ES-I3 (cell line): ENCODE measurements around the gene CSNK2A2.

Experiments used
- H3K36me3 ChIP-seq: 2 replicates; pipeline ENCODE4 v1.6.1; 2013; ENCODE audit warnings: mild to moderate bottlenecking, low read length, control low read depth, moderate library complexity; ENCODE audit not compliant: insufficient read depth
- H3K4me1 ChIP-seq: 2 replicates; pipeline ENCODE4 v1.6.1; 2013; ENCODE audit warnings: mild to moderate bottlenecking, control low read depth, low read length; ENCODE audit not compliant: insufficient read depth
- H3K9ac ChIP-seq: 2 replicates; pipeline ENCODE4 v1.6.1; 2013; ENCODE audit warnings: low read depth, mild to moderate bottlenecking, low read length, moderate library complexity
- H3K9me3 ChIP-seq: 2 replicates; pipeline ENCODE4 v1.6.1; 2013; ENCODE audit warnings: mild to moderate bottlenecking, low read length, moderate library complexity; ENCODE audit not compliant: control insufficient read depth, insufficient read depth

CSNK2A2 gene

DNA sequence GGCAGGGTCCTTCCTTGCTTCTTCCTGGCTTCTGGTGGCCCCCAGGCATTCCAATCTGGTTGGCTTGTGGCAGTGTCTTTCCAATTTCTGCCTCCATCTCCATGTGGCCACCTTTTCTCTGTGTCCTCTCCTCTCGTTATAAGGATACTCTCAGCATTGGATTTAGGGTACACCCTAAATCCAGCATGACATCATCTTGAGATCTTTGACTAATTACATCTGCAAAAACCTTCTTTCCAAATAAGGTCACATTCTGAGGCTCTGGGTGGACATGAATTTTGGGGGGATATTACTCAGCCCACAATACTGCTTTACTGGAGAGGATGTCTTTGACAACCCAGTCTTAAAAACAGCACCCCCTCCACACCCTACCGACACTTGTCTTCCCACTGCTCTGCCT lies 49.8 kb downstream of the CSNK2A2 start:
- Histone ChIP-seq H3K36me3 (no peaks in the 10 kb centered on the region), H3K9ac (no peak overlapping the region), H3K4me1 (no peaks in the 10 kb centered on the region), H3K9me3 (no peaks in the 10 kb centered on the region)

- Histone ChIP-seq H3K36me3 (no peaks in the 10 kb centered on the region), H3K9me3 (no peaks in the 10 kb centered on the region; the same call in 1 of the 2 replicates), H3K4me1 (no peaks in the 10 kb centered on the region), H3K9ac (no peak overlapping the region)
These were observed 59.1 kb downstream of the CSNK2A2 start for GRCh38 chr16:58138852-58139251.

- no peaks in the 10 kb centered on the region for H3K4me1 ChIP-seq
- H3K9me3 ChIP-seq = no peaks in the 10 kb centered on the region; the same call in 1 of the 2 replicates
- H3K9ac ChIP-seq = no peak overlapping the region
- H3K36me3 ChIP-seq = no peaks in the 10 kb centered on the region
These were observed 60.3 kb downstream of the CSNK2A2 start for GRCh38 chr16:58137581-58137980.

DNA sequence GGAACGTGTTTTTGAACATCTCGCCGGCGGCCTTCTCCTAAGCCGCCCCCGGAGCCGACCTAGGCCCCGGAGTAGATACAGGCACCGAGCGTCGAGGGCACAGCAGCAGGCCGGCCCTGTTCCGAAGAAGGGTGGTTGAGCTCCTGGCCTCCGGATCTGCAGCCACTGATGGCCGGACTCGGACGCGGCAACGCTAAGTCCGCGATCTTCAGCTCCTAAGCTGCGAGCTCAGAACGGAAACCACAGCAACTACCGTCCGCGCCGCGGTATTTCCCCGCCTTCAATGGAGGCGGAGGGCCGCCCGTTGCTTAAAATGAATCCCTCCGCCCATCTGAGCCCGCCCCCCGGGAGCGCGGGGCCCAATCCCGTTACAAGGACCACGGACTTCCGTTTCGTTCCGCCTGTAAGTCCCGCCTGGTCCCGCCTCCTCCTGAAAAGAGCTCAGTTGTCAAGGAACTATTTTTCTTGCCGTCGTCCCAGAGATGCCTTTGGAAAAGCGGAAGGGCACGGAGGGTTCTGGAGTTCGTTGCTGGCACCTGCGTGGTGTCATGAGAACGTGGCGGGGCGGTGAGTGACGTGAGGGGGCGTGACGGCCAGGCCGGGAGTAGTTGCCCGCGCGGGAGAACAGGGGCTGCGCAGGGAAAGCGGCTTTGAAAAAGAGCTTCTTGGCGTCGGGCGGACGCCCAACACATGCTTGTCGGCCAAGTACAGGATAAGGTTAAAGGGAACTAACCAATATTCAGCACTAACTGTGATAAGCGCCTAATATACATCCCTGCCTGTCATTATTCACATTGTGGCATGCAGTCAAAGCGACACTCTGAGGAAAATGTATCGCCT lies 68.6 kb downstream of the CSNK2A2 start, which contains the start of gene CFAP20:
TSS of gene CFAP20 (minus strand) at position 285 of the 840 bp plus-strand sequence. CDS start at position 19, 266 bp downstream.
- Histone ChIP-seq H3K9ac (peak within 1 kb of the TSS; percentile 82), H3K9me3 (no peaks in the 10 kb centered on the region), H3K36me3 (no peaks in the 10 kb centered on the region), H3K4me1 (peaks cover 4% of the 10 kb centered on the region)

GRCh38 chr16:58128711-58129096 lies 69.2 kb downstream of the CSNK2A2 start:
- Histone ChIP-seq H3K4me1 (peaks cover 4% of the 10 kb centered on the region), H3K9ac (peak overlapping the region; percentile 82), H3K36me3 (no peaks in the 10 kb centered on the region)

DNA sequence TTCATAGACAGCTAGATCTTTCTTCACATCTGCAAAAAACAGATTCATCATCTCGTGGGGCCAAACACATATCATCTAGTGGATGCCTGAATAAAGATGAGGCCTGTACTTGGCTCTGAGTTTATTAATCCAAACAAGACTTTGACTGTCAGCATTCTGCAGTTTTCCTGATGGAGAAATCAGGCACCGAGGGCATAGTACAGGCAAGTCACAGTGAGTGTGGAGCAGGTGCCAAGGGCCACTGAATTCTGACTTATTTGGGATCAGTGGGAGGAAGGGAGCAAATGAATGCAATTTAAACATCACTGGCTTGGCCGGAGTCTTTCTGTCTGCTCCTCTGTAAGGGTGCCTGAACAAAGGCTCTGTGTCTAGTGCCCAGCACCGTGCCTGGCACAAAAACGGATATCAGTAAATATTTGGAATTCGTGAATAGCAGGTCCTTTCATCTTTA lies 69.7 kb downstream of the CSNK2A2 start:
- peaks cover 4% of the 10 kb centered on the region for H3K4me1 ChIP-seq
- peak overlapping the region; percentile 82 for H3K9ac ChIP-seq
- H3K9me3 ChIP-seq = no peaks in the 10 kb centered on the region

More at GRCh38 chr16:58128711-58129096, 69.2 kb downstream of the CSNK2A2 start:
- no peaks in the 10 kb centered on the region for H3K9me3 ChIP-seq

GRCh38 chr16:58127634-58128033 lies 70.3 kb downstream of the CSNK2A2 start:
- Histone ChIP-seq H3K9me3 (no peaks in the 10 kb centered on the region), H3K4me1 (peaks cover 4% of the 10 kb centered on the region), H3K36me3 (no peaks in the 10 kb centered on the region), H3K9ac (peak overlapping the region; percentile 82; the same call in 1 of the 2 replicates)

More for the DNA sequence above, 69.7 kb downstream of the CSNK2A2 start:
- H3K36me3 ChIP-seq = no peaks in the 10 kb centered on the region

- Histone ChIP-seq H3K36me3 (no peaks in the 10 kb centered on the region), H3K4me1 (peaks cover 4% of the 10 kb centered on the region), H3K9me3 (no peaks in the 10 kb centered on the region), H3K9ac (no peak overlapping the region)
These were observed 70.8 kb downstream of the CSNK2A2 start for GRCh38 chr16:58127033-58127556.

- no peak overlapping the region for H3K9ac ChIP-seq
- peaks cover 7% of the 10 kb centered on the region for H3K4me1 ChIP-seq
- no peaks in the 10 kb centered on the region for H3K9me3 ChIP-seq
- no peaks in the 10 kb centered on the region for H3K36me3 ChIP-seq
These were observed 71.4 kb downstream of the CSNK2A2 start for GRCh38 chr16:58126451-58126961.

DNA sequence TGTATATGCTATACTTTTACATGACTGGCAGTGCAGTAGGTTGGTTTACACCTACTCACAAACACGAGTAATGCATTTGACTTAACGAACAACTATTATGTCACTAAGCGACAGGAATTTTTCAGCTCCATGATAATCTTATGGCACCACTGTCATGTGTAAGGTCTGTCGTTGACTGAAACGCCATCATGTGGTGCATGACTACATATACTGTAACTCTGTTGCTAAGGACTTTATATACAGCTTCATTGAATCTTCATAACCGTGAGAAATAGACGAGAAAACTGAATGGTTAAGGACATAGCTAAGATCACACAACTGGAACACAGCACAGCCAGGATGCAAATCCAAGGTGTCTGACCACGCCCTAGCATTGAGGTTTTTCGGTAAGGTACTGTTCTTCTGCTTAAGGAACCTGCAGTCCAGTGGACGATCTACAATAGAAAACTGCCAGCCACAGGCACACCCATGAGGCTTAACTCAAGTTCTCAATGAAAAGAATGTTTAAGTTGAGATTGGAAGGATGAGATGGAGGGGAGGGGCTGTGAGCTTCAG lies 72.0 kb downstream of the CSNK2A2 start:
- no peak overlapping the region for H3K9ac ChIP-seq
- peaks cover 11% of the 10 kb centered on the region for H3K4me1 ChIP-seq
- H3K9me3 ChIP-seq = no peaks in the 10 kb centered on the region
- H3K36me3 ChIP-seq = no peaks in the 10 kb centered on the region

DNA sequence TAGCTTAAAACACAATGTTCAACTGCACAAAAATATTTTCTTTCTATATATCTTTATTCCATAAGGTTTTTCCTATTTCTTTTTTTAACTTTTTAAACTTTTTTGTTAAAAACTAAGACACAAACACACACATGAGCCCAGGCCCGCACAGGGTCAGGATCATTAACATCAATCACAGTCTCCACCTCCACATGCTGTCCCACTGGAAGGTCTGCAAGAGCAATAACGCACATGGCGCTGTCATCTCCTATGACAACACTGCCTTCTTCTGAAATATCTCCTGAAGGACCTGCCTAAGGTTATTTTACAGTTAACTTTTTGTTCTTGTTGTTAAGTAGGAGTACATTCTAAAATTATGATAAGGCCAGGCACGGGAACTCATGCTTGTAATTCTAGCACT lies 72.9 kb downstream of the CSNK2A2 start:
- H3K36me3 ChIP-seq = no peaks in the 10 kb centered on the region
- H3K9me3 ChIP-seq = no peaks in the 10 kb centered on the region
- H3K4me1 ChIP-seq = peaks cover 11% of the 10 kb centered on the region
- no peak overlapping the region for H3K9ac ChIP-seq

DNA sequence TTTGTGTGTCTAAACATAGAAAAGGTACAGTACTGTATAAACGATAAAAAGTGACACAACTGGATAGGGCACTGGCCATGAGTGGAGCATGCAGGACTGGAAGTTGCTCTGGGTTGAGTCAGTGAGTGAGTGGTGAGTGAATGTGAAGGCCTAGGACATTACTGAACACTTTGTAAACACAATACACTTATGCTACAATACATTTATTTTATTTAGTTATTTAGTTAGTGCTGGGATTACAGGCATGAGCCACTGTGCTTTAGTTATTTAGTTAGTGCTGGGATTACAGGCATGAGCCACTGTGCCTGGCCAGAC lies 73.3 kb downstream of the CSNK2A2 start:
- no peaks in the 10 kb centered on the region for H3K36me3 ChIP-seq
- H3K9me3 ChIP-seq = no peaks in the 10 kb centered on the region
- H3K4me1 ChIP-seq = peaks cover 11% of the 10 kb centered on the region
- H3K9ac ChIP-seq = no peak overlapping the region

DNA sequence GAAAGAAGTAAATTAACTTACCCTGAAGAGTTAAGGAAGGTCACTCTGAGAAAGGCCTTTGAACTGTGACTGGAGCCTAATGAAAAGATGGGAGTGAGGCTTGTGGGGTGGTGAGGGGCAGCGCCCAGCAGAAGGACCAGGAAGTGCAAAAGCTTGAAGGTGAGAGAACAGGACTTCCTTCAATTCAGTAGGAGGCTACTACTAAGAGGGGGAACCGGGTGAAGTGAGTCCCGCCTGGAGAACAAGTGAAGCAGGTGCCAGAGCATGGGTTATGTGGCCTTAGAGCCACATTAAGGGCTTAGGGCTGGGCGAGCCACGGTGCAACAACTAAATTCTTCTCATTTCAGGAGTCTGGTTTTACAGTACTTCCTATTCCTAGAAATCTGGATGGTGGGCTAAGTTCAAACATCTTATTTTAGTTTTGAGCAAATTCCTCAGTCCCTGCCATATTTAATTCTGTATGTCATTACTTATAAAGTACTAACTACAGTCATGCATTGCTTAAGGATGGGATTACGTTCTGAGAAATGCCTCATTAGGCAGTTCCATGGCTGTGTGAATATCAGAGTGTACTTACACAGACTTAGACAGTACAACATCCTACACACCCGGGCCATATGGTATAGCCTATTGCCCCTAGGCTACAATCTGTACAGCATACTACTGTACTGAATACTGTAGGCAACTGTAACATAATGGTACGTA lies 73.9 kb downstream of the CSNK2A2 start:
- H3K4me1 ChIP-seq = peaks cover 11% of the 10 kb centered on the region
- no peak overlapping the region for H3K9ac ChIP-seq

GRCh38 chr16:58121132-58121531 lies 76.8 kb downstream of the CSNK2A2 start:
- H3K9ac ChIP-seq = no peak overlapping the region
- peaks cover 7% of the 10 kb centered on the region for H3K4me1 ChIP-seq
- peaks cover 3% of the 10 kb centered on the region for H3K36me3 ChIP-seq
- H3K9me3 ChIP-seq = no peaks in the 10 kb centered on the region

More for the DNA sequence above, 73.9 kb downstream of the CSNK2A2 start:
- Histone ChIP-seq H3K36me3 (no peaks in the 10 kb centered on the region), H3K9me3 (no peaks in the 10 kb centered on the region)
